ENCODE results near the gene DNAH12. TPM values are rescaled to one million over a fixed set of nuclear protein-coding genes. Genes with fewer than 3 reads are reported as not detected.

DNAH12 gene
- total and polyA plus RNA-seq, 2 experiments from 2014 or later, result not detected

DNA sequence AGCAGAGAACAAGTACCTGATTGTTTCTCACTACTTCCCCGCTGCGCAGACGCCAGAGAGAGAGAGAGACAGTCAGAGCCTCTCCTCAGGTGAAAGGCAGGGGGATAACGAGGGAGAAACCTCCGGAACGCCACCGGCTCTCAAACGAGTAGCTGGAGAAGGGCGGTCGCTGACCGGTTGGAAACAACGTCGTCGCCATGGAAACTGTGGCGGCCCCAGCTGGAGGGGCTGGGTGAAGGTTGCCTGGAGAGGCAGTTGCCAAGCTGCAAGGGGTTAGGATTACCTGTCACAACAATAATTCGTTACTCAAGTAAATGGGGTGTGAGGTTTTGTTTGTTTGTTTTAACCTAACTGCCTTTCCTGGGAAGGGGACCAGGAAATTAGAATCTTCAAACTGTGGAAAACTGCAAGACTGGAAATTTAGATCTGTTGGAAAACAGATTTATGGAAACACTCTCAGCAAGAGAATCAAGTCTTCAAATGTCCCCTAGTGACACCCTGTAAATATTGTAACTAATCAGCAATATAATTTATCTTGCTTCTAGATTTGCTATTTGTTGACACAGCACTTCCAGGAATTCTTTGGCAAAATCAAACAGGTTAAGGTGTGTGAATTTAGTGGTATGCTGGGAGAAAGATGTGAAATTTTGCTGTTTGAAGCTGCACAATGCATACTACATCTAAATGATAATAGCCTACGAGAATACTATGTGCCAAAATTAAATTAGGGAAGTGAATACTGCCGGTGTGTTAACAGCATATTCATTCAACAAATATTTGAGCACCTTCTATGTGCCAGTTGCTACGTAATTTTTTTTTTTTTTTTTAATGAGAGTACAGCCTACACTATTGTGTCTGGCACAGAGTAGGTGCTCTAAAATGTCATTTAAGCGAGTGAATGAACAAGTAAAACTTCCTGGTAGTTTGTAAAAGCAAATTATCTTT lies at the start of gene DNAH12 (continued):
- no peak for TF ChIP-seq EZH2phosphoT487 (IDR thresholded peaks at IDR 0.05; ENCODE audit: unreplicated experiment)
- TF ChIP-seq CREB1 (CRISPR knock-in tag; IDR thresholded peaks at IDR 0.05; ENCODE audit: low read depth), result no peak
- no peak for TF ChIP-seq POLR2AphosphoS5 (IDR thresholded peaks at IDR 0.05; ENCODE audit: low read depth)
- TF ChIP-seq, protein P1, sequence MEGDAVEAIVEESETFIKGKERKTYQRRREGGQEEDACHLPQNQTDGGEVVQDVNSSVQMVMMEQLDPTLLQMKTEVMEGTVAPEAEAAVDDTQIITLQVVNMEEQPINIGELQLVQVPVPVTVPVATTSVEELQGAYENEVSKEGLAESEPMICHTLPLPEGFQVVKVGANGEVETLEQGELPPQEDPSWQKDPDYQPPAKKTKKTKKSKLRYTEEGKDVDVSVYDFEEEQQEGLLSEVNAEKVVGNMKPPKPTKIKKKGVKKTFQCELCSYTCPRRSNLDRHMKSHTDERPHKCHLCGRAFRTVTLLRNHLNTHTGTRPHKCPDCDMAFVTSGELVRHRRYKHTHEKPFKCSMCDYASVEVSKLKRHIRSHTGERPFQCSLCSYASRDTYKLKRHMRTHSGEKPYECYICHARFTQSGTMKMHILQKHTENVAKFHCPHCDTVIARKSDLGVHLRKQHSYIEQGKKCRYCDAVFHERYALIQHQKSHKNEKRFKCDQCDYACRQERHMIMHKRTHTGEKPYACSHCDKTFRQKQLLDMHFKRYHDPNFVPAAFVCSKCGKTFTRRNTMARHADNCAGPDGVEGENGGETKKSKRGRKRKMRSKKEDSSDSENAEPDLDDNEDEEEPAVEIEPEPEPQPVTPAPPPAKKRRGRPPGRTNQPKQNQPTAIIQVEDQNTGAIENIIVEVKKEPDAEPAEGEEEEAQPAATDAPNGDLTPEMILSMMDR (conservative IDR thresholded peaks at IDR 0.05; ENCODE audit: low read depth in 2 of 2), result no peak

DNA sequence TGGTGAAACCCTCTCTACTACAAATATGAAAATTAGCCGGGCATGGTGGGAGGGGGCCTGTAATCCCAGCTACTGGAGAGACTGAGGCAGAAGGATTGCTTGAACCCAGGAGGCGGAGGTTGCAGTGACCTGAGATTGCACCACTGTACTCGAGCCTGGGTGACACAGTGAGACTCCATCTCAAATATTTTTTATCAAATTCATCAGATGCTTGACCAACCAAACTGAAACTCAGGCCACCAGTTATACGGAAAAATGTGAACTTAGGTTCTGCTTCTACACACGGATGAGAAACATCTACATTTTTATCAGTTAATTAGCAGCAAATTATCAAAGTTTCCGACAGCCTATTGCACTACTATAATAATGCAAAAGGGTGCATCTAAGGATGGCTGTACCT lies 48.2 kb upstream of the DNAH12 start:
- Histone ChIP-seq H2AFZ (no peak overlapping the region), H3K27ac (ENCODE audit: low read depth) (no peak overlapping the region), H3K4me3 (no peak overlapping the region), H3K36me3 (ENCODE audit: insufficient read depth) (no peaks in the 10 kb centered on the region; the same call in 1 of the 2 replicates), H3K9me2 (ENCODE audit: insufficient read depth) (no peaks in the 10 kb centered on the region), H3K27me3 (ENCODE audit: insufficient read depth) (no peaks in the 10 kb centered on the region), H3K79me2 (replicated peaks; ENCODE audit: insufficient read depth) (peaks cover 96% of the 10 kb centered on the region), H3K4me1 (ENCODE audit: insufficient read depth) (peaks cover 9% of the 10 kb centered on the region), H3K4me2 (no peak overlapping the region), H4K20me1 (replicated peaks; ENCODE audit: insufficient read depth) (peaks cover 58% of the 10 kb centered on the region), H3F3A (replicated peaks; ENCODE audit: low read depth) (0 out of 2 replicates have a peak, but pooled peaks cover 5% of the 10 kb centered on the region)
- peaks cover 34% of the 10 kb centered on the region for H3K36me3 Mint-ChIP-seq (ENCODE audit: low read depth)
- peaks cover 6% of the 10 kb centered on the region for H3K27me3 Mint-ChIP-seq (ENCODE audit: insufficient read depth, low read depth, poor library complexity)
- no peak overlapping the region for H3K27ac Mint-ChIP-seq
- H3K4me3 Mint-ChIP-seq, result no peak overlapping the region
- peaks cover 14% of the 10 kb centered on the region for H3K4me1 Mint-ChIP-seq
- no peaks in the 10 kb centered on the region; the same call in 2 of the 3 replicates for H3K9me3 Mint-ChIP-seq
- DNase-seq (ENCODE audit: low spot score), result no peak
- ATAC-seq, result no peak
- TF ChIP-seq JUNB (IDR thresholded peaks at IDR 0.05; ENCODE audit: unreplicated experiment) (no peak), POLR2AphosphoS5 (IDR thresholded peaks at IDR 0.05; ENCODE audit: low read depth) (no peak), EZH2 (IDR thresholded peaks at IDR 0.05; ENCODE audit: low read depth, unreplicated experiment) (no peak), CREB1 (CRISPR knock-in tag; IDR thresholded peaks at IDR 0.05; ENCODE audit: low read depth) (no peak), ZNF331 (CRISPR knock-in tag; IDR thresholded peaks at IDR 0.05; ENCODE audit: low read depth) (no peak), NANOG (IDR thresholded peaks at IDR 0.05; ENCODE audit: borderline replicate concordance) (no peak), EZH2phosphoT487 (IDR thresholded peaks at IDR 0.05; ENCODE audit: unreplicated experiment) (no peak)
- TF ChIP-seq, protein P1 (conservative IDR thresholded peaks at IDR 0.05; ENCODE audit: low read depth in 2 of 2), result no peak
- TF ChIP-seq, protein P2, sequence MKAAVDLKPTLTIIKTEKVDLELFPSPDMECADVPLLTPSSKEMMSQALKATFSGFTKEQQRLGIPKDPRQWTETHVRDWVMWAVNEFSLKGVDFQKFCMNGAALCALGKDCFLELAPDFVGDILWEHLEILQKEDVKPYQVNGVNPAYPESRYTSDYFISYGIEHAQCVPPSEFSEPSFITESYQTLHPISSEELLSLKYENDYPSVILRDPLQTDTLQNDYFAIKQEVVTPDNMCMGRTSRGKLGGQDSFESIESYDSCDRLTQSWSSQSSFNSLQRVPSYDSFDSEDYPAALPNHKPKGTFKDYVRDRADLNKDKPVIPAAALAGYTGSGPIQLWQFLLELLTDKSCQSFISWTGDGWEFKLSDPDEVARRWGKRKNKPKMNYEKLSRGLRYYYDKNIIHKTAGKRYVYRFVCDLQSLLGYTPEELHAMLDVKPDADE (IDR thresholded peaks at IDR 0.05), result no peak
- TF ChIP-seq, protein P3, sequence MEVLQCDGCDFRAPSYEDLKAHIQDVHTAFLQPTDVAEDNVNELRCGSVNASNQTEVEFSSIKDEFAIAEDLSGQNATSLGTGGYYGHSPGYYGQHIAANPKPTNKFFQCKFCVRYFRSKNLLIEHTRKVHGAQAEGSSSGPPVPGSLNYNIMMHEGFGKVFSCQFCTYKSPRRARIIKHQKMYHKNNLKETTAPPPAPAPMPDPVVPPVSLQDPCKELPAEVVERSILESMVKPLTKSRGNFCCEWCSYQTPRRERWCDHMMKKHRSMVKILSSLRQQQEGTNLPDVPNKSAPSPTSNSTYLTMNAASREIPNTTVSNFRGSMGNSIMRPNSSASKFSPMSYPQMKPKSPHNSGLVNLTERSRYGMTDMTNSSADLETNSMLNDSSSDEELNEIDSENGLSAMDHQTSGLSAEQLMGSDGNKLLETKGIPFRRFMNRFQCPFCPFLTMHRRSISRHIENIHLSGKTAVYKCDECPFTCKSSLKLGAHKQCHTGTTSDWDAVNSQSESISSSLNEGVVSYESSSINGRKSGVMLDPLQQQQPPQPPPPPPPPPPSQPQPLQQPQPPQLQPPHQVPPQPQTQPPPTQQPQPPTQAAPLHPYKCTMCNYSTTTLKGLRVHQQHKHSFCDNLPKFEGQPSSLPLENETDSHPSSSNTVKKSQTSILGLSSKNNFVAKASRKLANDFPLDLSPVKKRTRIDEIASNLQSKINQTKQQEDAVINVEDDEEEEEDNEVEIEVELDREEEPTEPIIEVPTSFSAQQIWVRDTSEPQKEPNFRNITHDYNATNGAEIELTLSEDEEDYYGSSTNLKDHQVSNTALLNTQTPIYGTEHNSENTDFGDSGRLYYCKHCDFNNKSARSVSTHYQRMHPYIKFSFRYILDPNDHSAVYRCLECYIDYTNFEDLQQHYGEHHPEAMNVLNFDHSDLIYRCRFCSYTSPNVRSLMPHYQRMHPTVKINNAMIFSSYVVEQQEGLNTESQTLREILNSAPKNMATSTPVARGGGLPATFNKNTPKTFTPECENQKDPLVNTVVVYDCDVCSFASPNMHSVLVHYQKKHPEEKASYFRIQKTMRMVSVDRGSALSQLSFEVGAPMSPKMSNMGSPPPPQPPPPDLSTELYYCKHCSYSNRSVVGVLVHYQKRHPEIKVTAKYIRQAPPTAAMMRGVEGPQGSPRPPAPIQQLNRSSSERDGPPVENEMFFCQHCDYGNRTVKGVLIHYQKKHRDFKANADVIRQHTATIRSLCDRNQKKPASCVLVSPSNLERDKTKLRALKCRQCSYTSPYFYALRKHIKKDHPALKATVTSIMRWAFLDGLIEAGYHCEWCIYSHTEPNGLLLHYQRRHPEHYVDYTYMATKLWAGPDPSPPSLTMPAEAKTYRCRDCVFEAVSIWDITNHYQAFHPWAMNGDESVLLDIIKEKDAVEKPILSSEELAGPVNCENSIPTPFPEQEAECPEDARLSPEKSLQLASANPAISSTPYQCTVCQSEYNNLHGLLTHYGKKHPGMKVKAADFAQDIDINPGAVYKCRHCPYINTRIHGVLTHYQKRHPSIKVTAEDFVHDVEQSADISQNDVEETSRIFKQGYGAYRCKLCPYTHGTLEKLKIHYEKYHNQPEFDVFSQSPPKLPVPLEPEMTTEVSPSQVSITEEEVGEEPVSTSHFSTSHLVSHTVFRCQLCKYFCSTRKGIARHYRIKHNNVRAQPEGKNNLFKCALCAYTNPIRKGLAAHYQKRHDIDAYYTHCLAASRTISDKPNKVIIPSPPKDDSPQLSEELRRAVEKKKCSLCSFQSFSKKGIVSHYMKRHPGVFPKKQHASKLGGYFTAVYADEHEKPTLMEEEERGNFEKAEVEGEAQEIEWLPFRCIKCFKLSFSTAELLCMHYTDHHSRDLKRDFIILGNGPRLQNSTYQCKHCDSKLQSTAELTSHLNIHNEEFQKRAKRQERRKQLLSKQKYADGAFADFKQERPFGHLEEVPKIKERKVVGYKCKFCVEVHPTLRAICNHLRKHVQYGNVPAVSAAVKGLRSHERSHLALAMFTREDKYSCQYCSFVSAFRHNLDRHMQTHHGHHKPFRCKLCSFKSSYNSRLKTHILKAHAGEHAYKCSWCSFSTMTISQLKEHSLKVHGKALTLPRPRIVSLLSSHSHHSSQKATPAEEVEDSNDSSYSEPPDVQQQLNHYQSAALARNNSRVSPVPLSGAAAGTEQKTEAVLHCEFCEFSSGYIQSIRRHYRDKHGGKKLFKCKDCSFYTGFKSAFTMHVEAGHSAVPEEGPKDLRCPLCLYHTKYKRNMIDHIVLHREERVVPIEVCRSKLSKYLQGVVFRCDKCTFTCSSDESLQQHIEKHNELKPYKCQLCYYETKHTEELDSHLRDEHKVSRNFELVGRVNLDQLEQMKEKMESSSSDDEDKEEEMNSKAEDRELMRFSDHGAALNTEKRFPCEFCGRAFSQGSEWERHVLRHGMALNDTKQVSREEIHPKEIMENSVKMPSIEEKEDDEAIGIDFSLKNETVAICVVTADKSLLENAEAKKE (CRISPR knock-in tag; IDR thresholded peaks at IDR 0.05), result no peak

All from GM23338 (cell line).